IPS-20b (cell line): ENCODE results near the gene CCDC47.
A peak's percentile ranks its signal among the peaks of the same experiment; 100 is the strongest.

Experiments used
- H3K27ac ChIP-seq: one replicate; pipeline ENCODE4 v1.5.1; 2013; ENCODE audit warnings: low read length
- H3K27me3 ChIP-seq: 2 replicates; pipeline ENCODE4 v1.6.1; 2013; ENCODE audit warnings: mild to moderate bottlenecking, low read length, inconsistent platforms; ENCODE audit not compliant: insufficient read depth
- H3K36me3 ChIP-seq: 2 replicates; pipeline ENCODE4 v1.6.1; 2013; ENCODE audit warnings: low read depth, mild to moderate bottlenecking, inconsistent platforms, low read length, moderate library complexity; ENCODE audit not compliant: insufficient read depth
- H3K4me1 ChIP-seq: 2 replicates; pipeline ENCODE4 v1.6.1; 2013; ENCODE audit warnings: mild to moderate bottlenecking, control low read depth, inconsistent platforms, low read length, moderate library complexity; ENCODE audit not compliant: insufficient read depth
- H3K4me3 ChIP-seq: 2 replicates; pipeline ENCODE4 v1.5.1; 2013; ENCODE audit warnings: mild to moderate bottlenecking, low read length, inconsistent platforms
- H3K9ac ChIP-seq: 2 replicates; pipeline ENCODE4 v1.6.1; 2013; ENCODE audit warnings: low read depth, mild to moderate bottlenecking, inconsistent platforms, low read length, moderate library complexity
- H3K9me3 ChIP-seq: 2 replicates; pipeline ENCODE4 v1.6.1; 2013; ENCODE audit warnings: mild to moderate bottlenecking, low read depth, low read length, inconsistent platforms; ENCODE audit not compliant: insufficient read depth

CCDC47 gene

GRCh38 chr17:63780507-63780906 lies 7.1 kb upstream of the CCDC47 start:
- Histone ChIP-seq H3K36me3 (peaks cover 79% of the 10 kb centered on the region), H3K9me3 (no peaks in the 10 kb centered on the region), H3K9ac (no peak overlapping the region), H3K27me3 (no peaks in the 10 kb centered on the region), H3K27ac (no peak overlapping the region), H3K4me1 (peaks cover 8% of the 10 kb centered on the region), H3K4me3 (no peak overlapping the region)

GRCh38 chr17:63775420-63775819 lies 2.0 kb upstream of the CCDC47 start:
- Histone ChIP-seq H3K27ac (no peak overlapping the region), H3K4me1 (peaks cover 10% of the 10 kb centered on the region), H3K9me3 (no peaks in the 10 kb centered on the region), H3K9ac (peak overlapping the region; percentile 100; the same call in 1 of the 2 replicates), H3K4me3 (peak overlapping the region; percentile 97), H3K27me3 (no peaks in the 10 kb centered on the region), H3K36me3 (peaks cover 43% of the 10 kb centered on the region)

GRCh38 chr17:63774969-63775265 lies 1.5 kb upstream of the CCDC47 start:
- peak overlapping the region; percentile 100 for H3K27ac ChIP-seq

GRCh38 chr17:63774141-63774968 lies 958 bp upstream of the CCDC47 start, which contains the start of gene DDX42:
Gene DDX42, plus strand, starts transcription at chr17:63774170. Its CDS starts 12,880 bp downstream, at chr17:63787050.
- H3K36me3 ChIP-seq: peaks cover 35% of the 10 kb centered on the region
- peak within 1 kb of the TSS; percentile 100 for H3K9ac ChIP-seq
- H3K4me1 ChIP-seq: peaks cover 10% of the 10 kb centered on the region
- H3K27me3 ChIP-seq: no peaks in the 10 kb centered on the region
- H3K9me3 ChIP-seq: no peaks in the 10 kb centered on the region
- peak within 1 kb of the TSS; percentile 97 for H3K4me3 ChIP-seq
- H3K27ac ChIP-seq: peak within 1 kb of the TSS; percentile 100

More at GRCh38 chr17:63774969-63775265, 1.5 kb upstream of the CCDC47 start:
- H3K4me1 ChIP-seq: peaks cover 10% of the 10 kb centered on the region
- peak overlapping the region; percentile 97 for H3K4me3 ChIP-seq
- no peaks in the 10 kb centered on the region for H3K27me3 ChIP-seq
- peak overlapping the region; percentile 100 for H3K9ac ChIP-seq
- no peaks in the 10 kb centered on the region for H3K9me3 ChIP-seq
- peaks cover 41% of the 10 kb centered on the region for H3K36me3 ChIP-seq

- peak overlapping the region; percentile 97 for H3K4me3 ChIP-seq
- H3K4me1 ChIP-seq: peaks cover 10% of the 10 kb centered on the region
- H3K9me3 ChIP-seq: no peaks in the 10 kb centered on the region
- H3K36me3 ChIP-seq: peaks cover 31% of the 10 kb centered on the region
- H3K9ac ChIP-seq: peak overlapping the region; percentile 100
- no peaks in the 10 kb centered on the region for H3K27me3 ChIP-seq
- H3K27ac ChIP-seq: peak overlapping the region; percentile 18
Observed at GRCh38 chr17:63772801-63773271, 561 bp downstream of the CCDC47 start.

- Histone ChIP-seq H3K9ac (peak overlapping the region; percentile 24; the same call in 1 of the 2 replicates), H3K27me3 (no peaks in the 10 kb centered on the region), H3K4me3 (no peak overlapping the region), H3K4me1 (no peaks in the 10 kb centered on the region), H3K27ac (no peak overlapping the region), H3K36me3 (peaks cover 35% of the 10 kb centered on the region), H3K9me3 (no peaks in the 10 kb centered on the region)
Observed at GRCh38 chr17:63768433-63768832, 5.0 kb downstream of the CCDC47 start.

- Histone ChIP-seq H3K4me3 (no peak overlapping the region), H3K9ac (no peak overlapping the region), H3K27me3 (no peaks in the 10 kb centered on the region), H3K27ac (no peak overlapping the region), H3K9me3 (no peaks in the 10 kb centered on the region), H3K4me1 (no peaks in the 10 kb centered on the region), H3K36me3 (peaks cover 52% of the 10 kb centered on the region)
Observed at GRCh38 chr17:63766754-63767153, 6.6 kb downstream of the CCDC47 start.

- no peak overlapping the region for H3K27ac ChIP-seq
- no peak overlapping the region for H3K9ac ChIP-seq
- H3K27me3 ChIP-seq: no peaks in the 10 kb centered on the region
- no peaks in the 10 kb centered on the region for H3K4me1 ChIP-seq
- no peaks in the 10 kb centered on the region for H3K9me3 ChIP-seq
- H3K4me3 ChIP-seq: no peak overlapping the region
- H3K36me3 ChIP-seq: peaks cover 69% of the 10 kb centered on the region
Observed at GRCh38 chr17:63764716-63765115, 8.7 kb downstream of the CCDC47 start.

- Histone ChIP-seq H3K4me1 (no peaks in the 10 kb centered on the region), H3K9ac (no peak overlapping the region), H3K27ac (no peak overlapping the region), H3K4me3 (no peak overlapping the region), H3K36me3 (peaks cover 74% of the 10 kb centered on the region), H3K27me3 (no peaks in the 10 kb centered on the region), H3K9me3 (no peaks in the 10 kb centered on the region)
Observed at GRCh38 chr17:63762161-63763078, 11.0 kb downstream of the CCDC47 start.

GRCh38 chr17:63760771-63761539 lies 12.4 kb downstream of the CCDC47 start:
- peaks cover 87% of the 10 kb centered on the region for H3K36me3 ChIP-seq
- no peaks in the 10 kb centered on the region for H3K9me3 ChIP-seq
- no peak overlapping the region for H3K4me3 ChIP-seq
- no peaks in the 10 kb centered on the region for H3K4me1 ChIP-seq
- no peaks in the 10 kb centered on the region for H3K27me3 ChIP-seq
- H3K27ac ChIP-seq: no peak overlapping the region
- no peak overlapping the region for H3K9ac ChIP-seq

GRCh38 chr17:63758428-63758827 lies 15.0 kb downstream of the CCDC47 start:
- no peak overlapping the region for H3K27ac ChIP-seq

More at GRCh38 chr17:63758428-63758827, 15.0 kb downstream of the CCDC47 start:
- no peak overlapping the region for H3K9ac ChIP-seq
- peaks cover 90% of the 10 kb centered on the region for H3K36me3 ChIP-seq
- H3K9me3 ChIP-seq: no peaks in the 10 kb centered on the region
- H3K27me3 ChIP-seq: no peaks in the 10 kb centered on the region
- no peak overlapping the region for H3K4me3 ChIP-seq
- H3K4me1 ChIP-seq: no peaks in the 10 kb centered on the region
